MV-4-11 (cell line): Measurements from ENCODE around the gene MYADM.
"Not testable (repeated sequence)": the region's sequence is repeated elsewhere in the genome, so short reads cannot be mapped to it uniquely, and the experiment has no call there.

Experiments
- DNase-seq: peaks from one replicate; lab custom pipeline; 2025; lab: John Stamatoyannopoulos, UW

Gene MYADM

DNA sequence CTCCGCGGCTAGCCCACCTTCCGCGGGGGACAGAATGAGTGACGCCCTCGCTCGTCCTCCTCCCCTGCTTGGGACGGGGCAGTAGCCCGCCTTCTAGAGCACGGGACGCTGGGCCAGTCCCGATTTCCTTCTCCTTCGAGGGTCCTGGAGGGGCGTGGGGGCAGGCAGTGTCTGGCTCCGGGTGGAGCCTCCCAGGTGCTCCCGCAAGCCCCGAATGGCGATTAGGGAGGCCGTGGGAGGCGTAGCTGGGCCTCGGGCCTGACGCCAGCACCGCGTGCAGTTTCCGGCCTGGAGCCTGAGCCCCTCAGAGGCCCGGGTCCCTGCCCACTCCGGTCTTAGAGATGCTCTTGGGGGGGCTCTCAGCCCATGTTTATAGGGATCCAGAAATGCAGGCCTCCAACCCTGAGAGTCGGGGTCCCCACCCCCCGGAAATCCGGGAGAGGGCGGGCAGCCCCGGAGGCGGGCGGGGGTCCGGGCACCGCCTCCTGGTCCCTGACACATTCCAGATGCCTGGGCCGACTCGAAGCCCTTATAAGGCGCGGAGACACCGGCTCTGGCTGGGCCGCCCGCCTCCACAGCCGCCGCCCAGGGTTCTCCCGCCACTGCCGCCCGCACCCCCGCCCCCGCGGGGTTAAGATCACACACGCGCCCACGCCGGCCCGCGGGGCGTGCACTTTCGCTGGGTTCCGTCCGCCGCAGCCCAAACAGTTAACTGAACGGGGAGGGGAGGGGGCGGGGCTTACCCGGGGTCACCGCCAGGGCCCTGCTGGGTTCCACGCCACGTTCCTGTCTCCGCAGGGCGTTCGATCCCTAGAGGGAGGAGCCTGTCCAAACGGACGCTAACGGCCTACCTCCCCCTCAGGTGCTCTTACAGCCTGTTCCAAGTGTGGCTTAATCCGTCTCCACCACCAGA, 1.5 kb downstream of the MYADM start:
- DNase-seq = peak; percentile 98

DNA sequence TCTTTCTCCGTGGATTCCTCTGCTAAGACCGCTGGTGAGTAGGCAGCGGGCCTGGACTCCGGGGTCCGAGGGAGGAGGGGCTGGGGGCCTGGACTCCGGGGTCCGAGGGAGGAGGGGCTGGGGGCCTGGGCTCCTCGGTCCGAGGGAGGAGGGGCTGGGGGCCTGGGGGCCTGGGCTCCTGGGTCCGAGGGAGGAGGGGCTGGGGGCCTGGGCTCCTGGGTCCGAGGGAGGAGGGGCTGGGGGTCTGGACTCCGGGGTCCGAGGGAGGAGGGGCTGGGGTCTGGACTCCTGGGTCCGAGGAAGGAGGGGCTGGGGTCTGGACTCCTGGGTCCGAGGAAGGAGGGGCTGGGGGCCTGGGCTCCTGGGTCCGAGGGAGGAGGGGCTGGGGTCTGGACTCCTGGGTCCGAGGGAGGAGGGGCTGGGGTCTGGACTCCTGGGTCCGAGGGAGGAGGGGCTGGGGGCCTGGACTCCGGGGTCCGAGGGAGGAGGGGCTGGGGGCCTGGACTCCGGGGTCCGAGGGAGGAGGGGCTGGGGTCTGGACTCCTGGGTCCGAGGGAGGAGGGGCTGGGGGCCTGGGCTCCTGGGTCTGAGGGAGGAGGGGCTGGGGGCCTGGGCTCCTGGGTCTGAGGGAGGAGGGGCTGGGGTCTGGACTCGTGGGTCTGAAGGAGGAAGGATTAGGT, 2.3 kb downstream of the MYADM start:
- DNase-seq = not testable (repeated sequence)

DNA sequence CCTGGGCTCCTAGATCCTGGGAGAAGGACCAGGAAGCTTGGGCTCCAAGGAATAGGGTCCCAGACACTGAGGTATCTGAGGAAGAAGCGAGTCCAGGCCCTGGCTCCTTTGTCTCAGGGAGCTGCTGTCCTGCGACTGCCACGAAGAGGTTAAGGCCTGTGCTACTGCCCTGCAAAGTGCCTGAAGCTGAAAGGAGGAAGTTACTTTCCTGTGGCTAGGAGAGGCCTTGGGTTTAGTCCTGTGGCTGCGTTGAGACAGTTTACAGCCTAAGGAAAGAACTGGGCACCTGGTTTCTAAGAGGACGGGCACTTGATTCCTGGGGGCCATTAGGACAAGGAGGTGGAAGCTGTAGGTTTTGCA, 2.8 kb downstream of the MYADM start:
- peak; percentile 97 for DNase-seq

DNA sequence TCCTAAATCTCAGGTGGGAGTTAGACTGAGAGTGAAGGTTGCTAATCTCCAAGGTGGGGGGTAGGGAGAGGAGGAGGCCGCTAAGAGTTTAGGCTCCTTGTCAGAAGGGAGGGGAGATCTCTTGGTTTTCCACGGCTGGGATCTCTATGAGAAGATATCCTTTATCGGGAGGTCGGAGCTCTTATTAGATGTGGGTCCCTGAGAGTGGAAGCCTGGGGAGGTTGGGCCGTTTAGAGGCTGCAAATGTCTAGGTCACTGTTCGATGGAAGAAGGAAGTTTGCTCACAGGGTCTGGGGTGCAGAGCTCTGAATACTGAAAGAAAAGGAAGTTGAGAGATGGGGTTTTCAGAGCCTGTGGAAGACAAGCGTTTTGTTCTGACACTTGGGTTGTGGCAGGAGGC, 3.8 kb downstream of the MYADM start:
- peak; percentile 86 for DNase-seq

DNA sequence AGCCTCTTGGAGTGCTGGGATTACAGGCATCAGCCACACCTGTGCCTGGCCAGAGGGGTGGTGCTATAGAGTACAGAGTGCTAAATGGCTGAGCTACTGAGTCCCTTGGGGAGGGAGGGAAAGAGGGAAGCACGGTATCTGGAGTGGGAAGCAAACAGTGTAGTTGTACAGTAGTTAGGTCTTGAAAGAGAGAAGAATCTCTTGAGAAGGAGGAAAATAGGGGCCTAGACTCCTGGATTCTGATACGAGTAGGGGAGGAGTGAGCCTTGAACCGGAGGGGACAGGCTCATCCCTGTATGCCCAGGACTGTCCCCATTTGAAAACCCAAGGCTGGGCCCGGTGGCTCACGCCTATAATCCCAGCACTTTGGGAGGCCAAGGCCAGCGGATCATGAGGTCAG, 5.1 kb downstream of the MYADM start:
- DNase-seq = no peak

- DNase-seq = no peak
These were observed 6.3 kb downstream of the MYADM start for GRCh38 chr19:53873773-53874605.

GRCh38 chr19:53874606-53874990, 6.9 kb downstream of the MYADM start:
- DNase-seq = no peak

DNA sequence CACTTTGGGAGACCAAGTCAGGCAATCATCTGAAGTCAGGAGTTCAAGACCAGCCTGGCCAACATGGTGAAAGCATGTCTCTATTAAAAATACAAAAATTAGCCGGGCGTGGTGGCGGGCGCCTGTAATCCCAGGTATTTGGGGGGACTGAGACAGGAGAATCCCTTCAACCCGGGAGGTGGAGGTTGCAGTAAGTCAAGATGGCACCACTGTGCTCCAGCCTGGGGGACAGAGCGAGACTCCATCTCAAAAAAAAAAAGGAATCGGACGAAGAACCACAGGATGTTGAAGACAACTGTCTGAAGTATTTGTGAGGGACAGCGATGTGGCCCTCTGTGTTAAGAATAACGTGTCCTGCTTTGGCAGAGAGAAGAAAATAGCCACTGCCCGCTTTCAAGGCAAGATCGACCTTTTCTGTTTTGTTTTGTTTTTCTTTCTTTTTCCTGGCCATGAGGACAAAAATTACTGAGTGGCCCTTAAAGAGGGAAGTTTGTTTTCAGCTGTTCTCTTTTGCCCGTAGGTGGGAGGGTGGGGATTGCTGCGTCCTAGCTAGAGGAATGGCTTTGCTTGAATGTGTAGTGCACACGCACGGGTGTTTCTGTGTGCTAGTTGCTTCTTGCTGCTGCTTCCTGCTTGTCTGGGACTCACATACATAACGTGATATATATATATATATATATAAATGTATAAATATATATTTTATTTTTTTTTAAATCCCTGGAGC, 8.1 kb downstream of the MYADM start:
- no peak for DNase-seq

- DNase-seq = no peak
These were observed 9.1 kb downstream of the MYADM start for GRCh38 chr19:53876651-53877224.

DNA sequence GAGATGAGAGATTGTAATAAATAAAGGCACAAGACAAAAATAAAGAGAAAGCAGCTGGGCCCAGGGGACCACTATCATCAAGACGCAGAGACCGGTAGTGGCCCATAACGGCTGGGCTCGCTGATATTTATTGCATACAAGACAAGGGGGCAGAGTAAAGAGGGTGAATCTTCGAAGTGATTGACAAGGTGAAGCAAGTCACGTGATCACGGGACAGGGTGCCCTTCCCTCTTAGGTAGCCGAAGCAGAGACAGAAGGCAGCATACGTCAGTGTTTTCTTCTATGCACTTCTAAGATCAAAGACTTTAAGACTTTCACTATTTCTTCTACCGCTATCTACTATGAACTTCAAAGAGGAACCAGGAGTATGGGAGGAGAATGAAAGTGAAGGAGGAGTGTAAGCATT, 9.7 kb downstream of the MYADM start:
- DNase-seq = peak; percentile 78

DNA sequence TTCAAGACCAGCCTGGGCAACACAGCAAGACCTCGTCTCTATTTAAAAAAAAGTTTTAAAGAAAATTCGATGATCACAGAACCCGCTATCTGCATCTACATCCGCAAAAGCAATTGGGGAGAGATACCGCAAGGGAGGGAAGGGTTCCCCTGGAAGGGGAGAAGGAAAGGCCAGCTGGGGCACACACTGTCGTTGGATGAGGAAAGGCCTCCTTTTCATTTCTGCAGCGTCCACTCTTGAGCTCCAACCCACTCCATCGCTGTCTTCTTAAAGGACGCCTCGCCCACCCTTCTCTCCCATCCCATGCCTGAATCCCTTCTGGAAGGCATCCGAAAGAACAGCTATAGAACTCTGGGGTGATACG, 11.1 kb downstream of the MYADM start:
- DNase-seq = no peak

GRCh38 chr19:53879140-53880081, 11.7 kb downstream of the MYADM start:
- DNase-seq = peak; percentile 67

DNA sequence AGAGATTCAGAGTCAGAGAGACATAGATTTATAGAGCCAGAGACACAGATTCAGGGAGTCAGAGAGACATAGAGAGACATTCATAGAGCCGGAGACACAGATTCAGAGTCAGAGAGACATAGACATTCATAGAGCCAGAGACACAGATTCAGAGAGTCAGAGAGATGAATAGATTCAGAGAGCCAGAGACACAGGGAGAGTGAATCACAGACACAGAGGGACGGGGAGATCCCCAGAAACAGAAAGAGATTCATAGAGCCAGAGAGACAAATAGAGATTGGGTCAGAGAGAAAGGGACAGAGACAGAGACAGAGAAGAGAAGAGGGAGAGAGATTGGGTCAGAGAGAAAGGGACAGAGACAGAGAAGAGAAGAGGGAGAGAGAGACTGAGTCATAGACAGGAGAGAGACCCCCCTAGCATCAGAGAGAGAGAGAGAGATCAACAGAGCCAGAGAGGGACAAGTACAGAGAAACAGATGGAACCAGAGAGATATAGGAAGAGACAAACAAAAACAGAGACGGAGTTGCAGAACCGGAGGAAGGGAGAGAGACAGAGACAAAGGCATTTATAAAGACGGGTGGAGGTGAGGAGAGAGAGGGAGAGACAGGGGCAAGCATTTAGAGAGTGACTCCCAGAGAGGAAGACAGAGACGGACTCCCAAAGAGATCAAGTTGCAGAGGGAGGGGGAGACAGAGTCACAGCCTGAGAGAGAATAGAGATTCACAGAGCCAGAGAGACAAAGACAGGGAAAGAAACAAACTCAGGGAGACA, 13.2 kb downstream of the MYADM start:
- no peak for DNase-seq

DNA sequence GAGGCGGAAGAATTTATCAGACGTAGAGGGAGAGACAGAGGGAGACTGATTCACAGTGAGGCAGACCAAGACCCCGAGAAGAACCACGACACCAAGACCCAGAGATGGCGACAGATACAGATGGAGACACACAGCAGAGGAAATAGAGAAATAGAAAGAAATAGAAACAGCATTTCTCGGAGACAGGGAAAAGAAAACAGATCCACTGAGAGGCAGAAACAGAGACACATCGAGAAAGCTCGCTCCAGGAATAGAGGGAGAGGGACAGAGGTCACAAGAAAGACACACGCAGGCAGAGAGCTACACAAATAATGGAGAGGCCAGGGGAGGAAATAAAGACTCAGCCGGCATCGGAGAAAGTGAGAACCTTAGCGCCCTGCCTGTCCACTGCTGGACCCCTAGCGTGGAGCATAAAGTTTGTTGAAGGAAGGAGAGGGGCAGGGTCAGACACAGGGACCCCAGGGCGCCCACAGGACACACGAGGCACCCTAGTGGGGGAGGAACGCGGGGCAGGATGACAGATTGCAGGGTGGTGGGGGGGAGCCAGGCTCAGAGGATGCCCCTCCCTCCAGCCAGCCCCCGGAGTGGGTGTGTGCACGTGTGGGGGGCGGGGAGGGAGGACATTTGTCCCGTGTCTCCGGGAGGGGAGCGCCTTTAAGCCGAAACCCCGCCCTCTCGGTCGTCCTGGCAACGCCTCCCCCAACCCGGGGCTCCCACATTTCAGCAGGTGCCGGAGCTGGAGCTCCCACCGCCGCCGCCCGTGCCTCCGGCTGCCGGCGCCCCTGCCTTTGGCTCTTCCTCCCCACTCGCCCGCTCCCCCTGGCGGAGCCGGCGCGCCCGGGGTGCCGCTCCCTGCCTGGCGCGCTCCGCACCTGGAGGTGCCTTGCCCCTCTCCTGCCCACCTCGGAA, 14.1 kb downstream of the MYADM start, which contains the start of gene PRKCG:
Gene PRKCG, plus strand, starts transcription at position 716 of the 909 bp plus-strand sequence. CDS start 298 bp downstream, outside the sequence.
- DNase-seq = no peak

GRCh38 chr19:53882391-53883050, 14.8 kb downstream of the MYADM start:
- DNase-seq = no peak

DNA sequence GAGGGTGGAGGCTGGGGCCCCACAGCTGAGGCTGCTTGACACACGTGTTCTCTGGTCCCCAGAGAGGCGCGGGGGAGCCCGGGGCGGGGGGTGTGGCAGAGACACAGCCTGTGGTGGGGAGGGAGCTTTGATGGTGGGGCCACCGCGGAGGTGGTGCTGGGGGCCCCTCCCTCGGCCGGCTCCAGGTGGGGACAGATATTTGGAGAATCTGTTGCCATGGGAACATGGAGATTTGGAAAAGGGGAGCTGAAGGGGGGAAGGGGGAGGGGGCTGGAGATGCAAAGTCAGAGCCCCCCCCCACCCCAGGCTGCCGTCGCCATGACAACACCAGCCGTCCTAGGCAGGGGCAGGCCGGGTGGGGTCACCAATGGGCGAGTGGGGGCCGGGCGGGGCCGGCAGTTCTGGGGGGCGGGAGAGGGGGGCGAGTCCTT, 15.6 kb downstream of the MYADM start:
- no peak for DNase-seq

GRCh38 chr19:53883741-53884140, 16.1 kb downstream of the MYADM start:
- DNase-seq = no peak

DNA sequence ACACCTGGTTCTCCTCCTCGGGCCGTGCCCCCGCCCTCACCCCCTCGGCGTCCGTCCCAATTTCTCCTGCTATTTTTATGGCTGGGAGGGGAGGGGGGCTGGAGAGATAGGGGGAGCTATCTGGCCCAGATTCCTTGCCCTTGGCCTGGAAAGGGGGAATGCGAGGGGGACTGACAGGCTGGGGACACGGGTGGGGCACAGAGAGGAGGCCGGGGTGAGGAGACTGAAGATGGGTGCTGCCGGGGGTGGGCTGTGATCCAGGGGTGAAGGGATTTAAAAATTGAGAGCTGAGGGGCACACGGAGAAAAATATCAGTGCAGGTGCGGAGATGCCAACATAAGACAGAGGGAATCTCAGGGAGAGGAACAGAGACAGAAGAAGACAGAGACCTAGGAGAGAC, 16.6 kb downstream of the MYADM start:
- no peak for DNase-seq
